GM21381 (cell line): ENCODE measurements around the gene HOXD3.

ENCODE experiments used
- ATAC-seq: cut with Tn5 transposase; IDR thresholded peaks from one replicate; pipeline ENCODE4 v1.9.1; 2021; ENCODE audit warnings: mild to moderate bottlenecking, moderate library complexity; ENCODE audit not compliant: unreplicated experiment

The HOXD3 gene

GRCh38 chr2:176121190-176122051, 35.7 kb upstream of the HOXD3 start:
- no peak for ATAC-seq

GRCh38 chr2:176122052-176122682, 34.9 kb upstream of the HOXD3 start:
- no peak for ATAC-seq

- no peak for ATAC-seq
Observed at GRCh38 chr2:176122683-176123410, 34.3 kb upstream of the HOXD3 start, which contains the start of gene HOXD9. Gene HOXD9 (plus strand): TSS chr2:176122719. CDS start chr2:176122769, 50 bp downstream.

DNA sequence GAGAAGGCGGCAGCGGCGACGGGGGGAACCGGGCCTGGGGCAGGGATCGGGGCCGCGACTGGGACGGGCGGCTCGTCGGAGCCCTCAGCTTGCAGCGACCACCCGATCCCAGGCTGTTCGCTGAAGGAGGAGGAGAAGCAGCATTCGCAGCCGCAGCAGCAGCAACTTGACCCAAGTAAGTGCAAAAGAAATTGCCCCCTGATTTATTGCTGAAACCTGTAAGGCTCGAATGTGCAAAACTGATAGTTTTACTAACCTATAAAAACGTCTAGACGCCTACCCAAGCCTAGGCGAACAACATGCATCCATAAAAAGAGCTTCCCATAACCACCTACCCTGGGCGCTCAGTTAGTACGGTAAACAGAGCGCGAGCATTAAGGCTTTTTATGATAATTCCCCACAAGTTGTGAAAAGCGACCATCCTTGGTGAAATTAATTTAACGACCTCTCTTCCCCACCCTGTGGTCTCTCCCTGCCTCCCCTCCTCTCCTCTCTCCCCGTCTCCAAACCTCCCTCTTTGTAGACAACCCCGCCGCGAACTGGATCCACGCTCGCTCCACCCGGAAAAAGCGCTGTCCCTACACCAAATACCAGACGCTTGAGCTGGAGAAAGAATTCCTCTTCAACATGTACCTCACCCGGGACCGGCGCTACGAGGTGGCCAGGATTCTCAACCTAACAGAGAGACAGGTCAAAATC, 33.5 kb upstream of the HOXD3 start:
- ATAC-seq: no peak

- ATAC-seq: no peak
Observed at GRCh38 chr2:176124110-176124946, 32.8 kb upstream of the HOXD3 start.

DNA sequence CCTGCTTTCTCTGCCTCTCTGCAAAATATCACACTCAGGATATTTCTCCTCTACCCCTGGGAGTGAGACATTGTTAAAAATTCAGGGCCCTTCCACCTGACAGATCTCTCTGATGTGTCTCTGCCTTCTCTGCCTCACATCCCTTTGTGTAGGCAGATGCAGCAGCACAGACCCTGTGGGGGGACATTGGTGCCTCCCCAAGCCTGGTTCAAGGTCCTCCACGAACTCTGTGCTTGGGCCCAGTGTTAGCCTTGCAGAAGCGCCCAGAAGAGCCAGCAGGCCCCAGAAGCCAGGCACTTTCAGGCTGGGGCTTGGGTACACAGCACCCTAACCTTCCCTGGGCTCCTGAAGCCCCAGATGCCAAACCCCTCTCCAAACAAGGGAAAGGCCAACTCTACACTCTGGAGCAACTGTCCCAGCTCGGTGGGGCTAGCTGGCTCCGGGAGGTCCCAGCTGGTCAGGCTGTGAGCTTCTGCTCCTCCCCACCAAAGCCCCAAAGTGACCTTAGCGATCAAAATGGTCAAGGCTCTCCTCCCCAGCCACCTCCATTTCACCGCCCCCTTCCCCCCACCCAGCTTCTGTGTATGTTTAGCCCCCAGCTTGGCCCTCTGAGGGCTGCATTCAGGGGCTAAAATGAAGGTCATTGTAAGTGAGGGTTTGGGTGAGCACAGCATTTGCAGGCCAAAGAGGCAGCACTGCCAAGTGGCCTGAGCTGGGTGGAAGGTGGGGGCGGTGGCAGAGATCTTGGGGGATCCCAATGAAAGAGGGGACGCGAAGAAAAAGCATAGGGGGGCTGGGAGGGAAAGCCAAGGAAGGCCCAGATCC, 31.9 kb upstream of the HOXD3 start:
- ATAC-seq: no peak

DNA sequence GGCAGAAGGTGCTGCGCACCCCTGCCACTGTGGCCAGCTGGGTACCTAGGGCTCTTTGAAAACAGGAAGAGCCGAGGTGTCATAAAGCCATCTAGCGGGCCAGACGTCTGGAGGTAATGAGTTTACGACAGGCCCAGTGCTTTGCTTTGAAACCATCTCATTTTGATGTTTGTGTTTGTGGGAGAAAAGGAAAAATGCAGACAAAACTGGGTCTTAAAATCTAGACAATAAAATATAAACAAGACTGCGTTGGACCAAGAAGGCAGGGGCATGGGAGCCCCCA, 31.4 kb upstream of the HOXD3 start:
- ATAC-seq: no peak

DNA sequence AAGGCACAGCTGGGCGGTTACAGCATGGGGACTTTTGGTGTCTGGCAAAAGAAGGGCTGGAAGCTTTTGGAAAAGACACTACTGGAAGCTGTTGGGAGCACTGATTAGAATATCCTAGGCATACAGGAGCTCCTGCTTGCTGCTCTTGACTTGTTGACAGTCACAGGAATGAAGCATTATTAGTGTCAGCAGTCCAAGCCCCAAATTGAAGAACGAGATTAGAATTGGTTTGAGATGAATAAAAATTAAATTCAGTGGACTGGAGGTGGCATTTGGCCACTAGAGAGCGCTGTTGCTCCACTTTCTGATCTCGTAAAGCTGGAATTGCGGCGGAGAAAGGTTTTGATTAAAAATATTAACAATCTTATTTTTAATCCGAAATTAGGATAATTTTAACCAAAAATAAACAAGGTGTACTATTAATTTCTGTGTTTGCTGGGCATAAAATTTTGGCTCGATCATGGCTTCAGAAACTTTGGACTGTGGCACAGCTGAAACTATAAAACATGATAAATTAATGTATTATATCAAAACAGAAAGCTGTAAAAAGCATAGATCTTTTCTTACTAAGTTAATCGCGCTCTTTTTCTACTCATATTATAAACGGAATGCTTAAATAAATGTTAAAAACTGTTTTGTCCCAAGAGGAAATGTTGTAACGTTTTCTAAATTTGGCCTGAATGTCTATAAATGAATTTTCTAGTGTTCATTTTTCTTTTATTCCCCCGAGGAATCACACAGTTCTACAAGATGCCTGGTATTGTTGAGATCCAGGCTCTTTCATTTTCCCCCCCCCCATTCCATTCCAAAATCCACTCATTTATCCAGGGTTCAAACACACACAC, 30.0 kb upstream of the HOXD3 start:
- no peak for ATAC-seq

DNA sequence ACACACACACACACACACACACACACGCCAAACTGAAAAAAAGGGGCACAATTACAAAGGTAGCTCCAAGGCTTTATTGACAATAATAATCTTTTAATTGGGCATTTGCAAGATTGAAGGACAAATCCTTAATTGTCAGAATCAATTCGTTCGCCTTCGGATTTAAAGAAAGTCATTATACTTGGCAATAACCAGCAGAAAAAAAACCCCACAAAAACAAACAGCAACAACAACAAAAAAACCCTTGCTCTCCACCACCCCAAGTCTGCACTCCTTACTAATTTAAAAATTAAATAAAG, 29.4 kb upstream of the HOXD3 start:
- no peak for ATAC-seq

GRCh38 chr2:176128172-176128981, 28.7 kb upstream of the HOXD3 start:
- no peak for ATAC-seq

DNA sequence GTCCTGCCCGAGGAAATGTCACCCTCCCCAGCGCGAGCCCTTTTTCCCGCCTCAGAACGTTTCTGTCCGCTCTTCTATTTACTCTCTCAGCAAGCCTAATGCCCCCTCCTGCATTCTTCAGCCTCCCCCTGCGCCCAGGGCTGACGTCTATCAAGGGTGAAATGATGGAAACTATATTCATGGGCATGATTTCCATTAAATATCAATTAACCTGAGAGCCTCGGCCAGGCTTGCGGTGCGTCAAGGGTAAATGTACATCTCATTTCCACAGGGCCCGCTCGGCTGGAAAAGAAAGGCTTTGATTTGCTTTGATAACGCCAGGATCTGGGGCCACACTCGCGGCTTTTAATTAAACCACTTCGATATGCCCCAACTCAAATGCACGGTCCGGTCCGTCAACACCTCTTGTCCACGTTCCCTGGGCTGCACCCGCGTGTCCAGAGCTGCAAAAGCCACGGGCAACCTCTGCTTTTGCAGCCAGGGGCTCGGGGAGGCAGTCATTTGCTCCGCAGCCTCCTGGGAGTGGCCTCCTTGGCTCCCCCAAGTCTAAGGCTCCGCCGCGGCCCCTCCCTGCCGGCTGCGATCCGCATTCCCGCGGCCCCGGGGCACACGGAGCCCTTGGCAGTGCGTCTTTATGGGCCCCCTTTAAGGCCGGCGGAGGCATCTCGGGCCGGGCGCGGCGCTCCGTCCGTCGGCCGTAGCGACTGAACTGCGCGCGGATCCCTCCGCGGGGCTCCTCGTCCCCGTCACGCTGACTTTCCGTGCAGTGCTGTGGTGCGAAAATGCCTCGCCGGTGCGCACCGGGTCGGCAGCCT, 27.9 kb upstream of the HOXD3 start, which contains the start of gene HOXD8:
Gene HOXD8, plus strand, starts transcription at position 724 of the 815 bp plus-strand sequence. CDS start 662 bp downstream, outside the sequence.
- no peak for ATAC-seq

GRCh38 chr2:176129813-176130146, 27.3 kb upstream of the HOXD3 start:
- ATAC-seq: no peak

DNA sequence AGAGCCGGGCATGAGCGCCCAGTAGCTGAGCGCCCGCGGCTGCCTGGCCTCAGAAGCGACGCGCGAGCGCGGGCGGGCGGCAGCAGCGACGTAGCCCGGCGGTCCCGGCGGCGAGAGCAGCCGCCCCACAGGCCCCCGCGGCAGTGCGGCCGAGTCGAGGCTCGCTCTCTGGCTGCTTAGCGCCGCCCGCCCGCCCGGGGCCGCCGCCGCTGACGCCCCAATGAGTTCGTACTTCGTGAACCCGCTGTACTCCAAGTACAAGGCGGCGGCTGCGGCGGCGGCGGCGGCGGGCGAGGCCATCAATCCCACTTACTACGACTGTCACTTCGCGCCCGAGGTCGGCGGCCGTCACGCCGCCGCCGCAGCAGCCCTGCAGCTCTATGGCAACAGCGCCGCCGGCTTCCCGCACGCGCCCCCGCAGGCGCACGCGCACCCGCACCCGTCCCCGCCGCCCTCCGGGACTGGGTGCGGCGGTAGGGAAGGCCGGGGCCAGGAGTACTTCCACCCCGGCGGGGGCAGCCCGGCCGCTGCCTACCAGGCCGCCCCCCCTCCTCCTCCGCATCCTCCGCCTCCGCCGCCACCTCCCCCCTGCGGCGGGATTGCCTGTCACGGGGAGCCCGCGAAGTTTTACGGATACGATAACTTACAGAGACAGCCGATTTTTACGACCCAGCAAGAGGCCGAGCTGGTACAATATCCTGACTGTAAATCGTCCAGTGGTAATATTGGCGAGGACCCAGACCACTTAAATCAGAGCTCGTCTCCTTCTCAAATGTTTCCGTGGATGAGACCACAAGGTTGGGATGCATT, 26.8 kb upstream of the HOXD3 start:
- ATAC-seq: no peak

- no peak for ATAC-seq
Observed at GRCh38 chr2:176130957-176131847, 25.9 kb upstream of the HOXD3 start.

DNA sequence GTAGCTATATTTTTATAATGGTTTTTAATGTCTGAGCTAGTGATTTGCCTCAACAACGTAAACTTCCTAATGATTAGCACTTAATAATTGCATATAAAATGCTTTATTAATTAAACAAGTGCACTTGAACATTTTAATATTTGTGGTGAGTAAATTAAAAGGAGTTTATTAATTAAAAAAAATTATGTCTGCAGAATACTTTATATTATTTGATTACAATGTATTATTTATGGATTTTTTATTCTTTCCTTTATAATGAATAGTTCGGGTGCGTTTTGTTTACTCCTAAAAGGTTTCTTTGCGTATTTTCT, 25.3 kb upstream of the HOXD3 start:
- no peak for ATAC-seq
